Smooth muscle cell (in vitro differentiated cells): ENCODE data around the gene FAM217A. TPM values are rescaled to one million over a fixed set of nuclear protein-coding genes. Genes with fewer than 3 reads are reported as not detected.

Experiments
- DNase-seq: peaks from one replicate; lab custom pipeline; 2025; ENCODE audit not compliant: unreplicated experiment; lab: John Stamatoyannopoulos, UW
- H2AFZ ChIP-seq: fragments of 200-600 bp; sonication (generic); 2 replicates; pipeline ENCODE4 v1.6.0; 2016; ENCODE audit warnings: antibody characterized with exemption, low read depth, mild to moderate bottlenecking
- H3F3A ChIP-seq: fragments of 200-600 bp; sonication (generic); 2 replicates; pipeline ENCODE4 v1.6.0; 2017; ENCODE audit warnings: antibody characterized with exemption, low read depth
- H3K27ac ChIP-seq: fragments of 200-600 bp; sonication (generic); 2 replicates; pipeline ENCODE4 v1.5.1; 2016; ENCODE audit warnings: low read depth, mild to moderate bottlenecking
- H3K27me3 ChIP-seq: fragments of 200-600 bp; sonication (generic); 2 replicates; pipeline ENCODE4 v1.6.1; 2016; ENCODE audit warnings: low read depth, mild to moderate bottlenecking
- H3K36me3 ChIP-seq: fragments of 200-600 bp; sonication (generic); 2 replicates; pipeline ENCODE4 v1.5.1; 2016; ENCODE audit warnings: low read depth
- H3K4me1 ChIP-seq: fragments of 200-600 bp; sonication (generic); 2 replicates; pipeline ENCODE4 v1.5.1; 2016; ENCODE audit warnings: low read depth
- H3K4me2 ChIP-seq: fragments of 200-600 bp; sonication (generic); 2 replicates; pipeline ENCODE4 v1.6.0; 2016; ENCODE audit warnings: mild to moderate bottlenecking
- H3K4me3 ChIP-seq: fragments of 200-600 bp; sonication (generic); 2 replicates; pipeline ENCODE4 v1.5.1; 2016; ENCODE audit warnings: mild to moderate bottlenecking
- H3K79me2 ChIP-seq: fragments of 200-600 bp; sonication (generic); 2 replicates; pipeline ENCODE4 v1.6.0; 2016; ENCODE audit warnings: low read depth, mild to moderate bottlenecking
- H3K9ac ChIP-seq: fragments of 200-600 bp; sonication (generic); 2 replicates; pipeline ENCODE4 v1.6.0; 2016; ENCODE audit warnings: low read depth
- H3K9me3 ChIP-seq: fragments of 200-600 bp; sonication (generic); replicated peaks from 2 replicates; pipeline ENCODE4 v1.5.1; 2016; ENCODE audit warnings: low read depth
- H4K20me1 ChIP-seq: fragments of 200-600 bp; sonication (generic); 2 replicates; pipeline ENCODE4 v1.6.0; 2016; ENCODE audit warnings: low read depth
- CTCF ChIP-seq: fragments of 200-600 bp; sonication (generic); IDR thresholded peaks from 2 replicates; pipeline ENCODE4 v1.5.1; 2017; ENCODE audit warnings: borderline replicate concordance, mild to moderate bottlenecking, antibody characterized with exemption; ENCODE audit not compliant: insufficient read depth, poor library complexity, severe bottlenecking
- WGBS: methylation state at CpG from one replicate; pipeline ENCODE4 v1.1.7; 2016; ENCODE audit warnings: low lambda C conversion rate; 5-methylcytosine and 5-hydroxymethylcytosine counted together
- polyA plus RNA-seq: library from polyadenylated mRNA; unstranded; fragments of >200 nt; fragmentation: Nextera tagmentation; extraction: Ambion mirVana; gene quantifications from 2 replicates; pipeline ENCODE4 v1.2.1, GENCODE V29; 2016
- total RNA-seq: library from RNA; depleted of rRNA; stranded (reverse); fragments of >200 nt; gene quantifications from 2 replicates; pipeline ENCODE4 v1.2.3, GENCODE V29; 2014

FAM217A gene
- total and polyA plus RNA-seq, 2 experiments from 2014 or later = not detected

DNA sequence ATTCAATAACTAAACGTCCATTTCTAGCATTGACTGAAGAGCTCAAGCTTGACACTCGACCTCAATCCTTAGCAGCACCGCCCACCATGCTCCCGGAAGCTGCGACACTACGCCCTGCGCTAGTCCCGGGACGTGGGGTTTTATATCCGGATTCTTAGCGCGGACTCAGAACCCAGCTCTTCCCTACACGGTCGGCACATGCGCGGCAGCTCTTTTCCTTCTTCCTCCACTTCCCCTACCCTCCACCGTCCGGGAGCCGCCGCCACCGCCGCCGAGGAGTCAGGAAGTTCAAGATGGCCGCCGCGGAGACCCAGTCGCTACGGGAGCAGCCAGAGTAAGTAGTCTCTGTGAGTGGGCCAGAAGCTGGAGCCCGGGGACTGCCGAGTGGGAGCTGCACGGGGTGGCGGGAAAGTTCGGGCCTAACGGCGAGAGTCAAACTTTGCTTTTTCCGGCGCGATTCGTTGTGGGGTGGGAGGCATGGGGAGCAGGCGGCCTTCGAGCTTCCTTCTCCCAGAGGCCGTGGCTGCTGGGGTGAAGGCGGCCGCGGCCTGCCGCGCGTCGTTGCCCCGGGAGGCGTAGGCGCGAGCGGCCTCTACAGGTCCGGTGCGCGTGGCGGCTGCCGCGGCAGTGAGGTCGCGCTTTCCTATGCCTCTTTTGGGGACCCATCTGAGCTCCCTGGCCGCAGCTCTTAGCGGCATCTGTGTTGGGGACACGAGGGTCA is 57.6 kb downstream of the FAM217A start:
- H3K9ac ChIP-seq = peak overlapping the region; percentile 97
- TF ChIP-seq CTCF = peak; percentile 20
- H3K27ac ChIP-seq = peak overlapping the region; percentile 97
- peaks cover 27% of the 10 kb centered on the region for H3K4me1 ChIP-seq
- H3K79me2 ChIP-seq = peaks cover 66% of the 10 kb centered on the region
- peaks cover 14% of the 10 kb centered on the region for H3F3A ChIP-seq
- H3K36me3 ChIP-seq = no peaks in the 10 kb centered on the region
- WGBS = under 1% methylated on average over 64 of the region's 65 CpGs
- peak overlapping the region; percentile 87 for H3K4me2 ChIP-seq
- H2AFZ ChIP-seq = peak overlapping the region; percentile 64
- no peaks in the 10 kb centered on the region for H3K9me3 ChIP-seq
- no peaks in the 10 kb centered on the region for H3K27me3 ChIP-seq
- H4K20me1 ChIP-seq = peaks cover 45% of the 10 kb centered on the region
- H3K4me3 ChIP-seq = peak overlapping the region; percentile 81
- peak; percentile 82 for DNase-seq

DNA sequence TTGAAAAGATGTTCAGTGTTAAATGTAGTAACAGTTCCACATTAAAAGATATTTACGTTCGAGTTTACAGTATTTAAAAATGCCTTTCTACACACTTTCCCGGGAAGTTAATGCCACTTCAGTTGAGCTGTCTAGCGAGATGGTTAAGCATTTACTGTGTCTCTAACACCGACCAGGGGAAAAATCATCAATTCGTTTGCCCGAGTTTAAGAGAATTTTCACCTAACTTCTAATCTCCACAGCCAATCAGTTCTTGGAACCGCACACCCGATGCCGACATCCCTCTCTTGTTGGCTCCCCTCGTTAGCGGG is 58.2 kb downstream of the FAM217A start:
- TF ChIP-seq CTCF = no peak
- peak overlapping the region; percentile 97 for H3K27ac ChIP-seq
- peak overlapping the region; percentile 87 for H3K4me2 ChIP-seq
- no peaks in the 10 kb centered on the region for H3K27me3 ChIP-seq
- peak overlapping the region; percentile 81 for H3K4me3 ChIP-seq
- H3K4me1 ChIP-seq = peaks cover 27% of the 10 kb centered on the region
- H3K79me2 ChIP-seq = peaks cover 66% of the 10 kb centered on the region
- H3K9ac ChIP-seq = peak overlapping the region; percentile 97
- WGBS = 3% methylated on average over 12 of the region's 12 CpGs
- H2AFZ ChIP-seq = peak overlapping the region; percentile 64
- no peak for DNase-seq
- no peaks in the 10 kb centered on the region for H3K9me3 ChIP-seq
- H3K36me3 ChIP-seq = no peaks in the 10 kb centered on the region
- peaks cover 14% of the 10 kb centered on the region for H3F3A ChIP-seq
- H4K20me1 ChIP-seq = peaks cover 41% of the 10 kb centered on the region

GRCh38 chr6:4018924-4019236 is 60.1 kb downstream of the FAM217A start:
- no peak for DNase-seq
- Histone ChIP-seq H3F3A (peaks cover 14% of the 10 kb centered on the region), H4K20me1 (peaks cover 22% of the 10 kb centered on the region), H3K27me3 (no peaks in the 10 kb centered on the region), H3K9ac (no peak overlapping the region), H3K36me3 (no peaks in the 10 kb centered on the region), H3K27ac (peak overlapping the region; percentile 89), H2AFZ (peak overlapping the region; percentile 79), H3K79me2 (peaks cover 66% of the 10 kb centered on the region), H3K4me1 (peaks cover 27% of the 10 kb centered on the region), H3K4me2 (peak overlapping the region; percentile 84), H3K9me3 (no peaks in the 10 kb centered on the region), H3K4me3 (peak overlapping the region; percentile 67)
- no peak for TF ChIP-seq CTCF
- WGBS = 7% methylated on average over 8 of the region's 8 CpGs

Other genes with a start within 250 kb of the FAM217A start
- 2.2 and 6.3 TPM in 2 replicates for gene FAM50B, start 229.8 kb downstream of the FAM217A start, total RNA-seq
- 3.1 and 4.3 TPM in 2 replicates for gene FAM50B, start 229.8 kb downstream of the FAM217A start, polyA plus RNA-seq
- gene ECI2, start 56.4 kb upstream of the FAM217A start, total RNA-seq = 51.7 and 62.0 TPM in 2 replicates
- 69.8 and 74.0 TPM in 2 replicates for gene ECI2, start 56.4 kb upstream of the FAM217A start, polyA plus RNA-seq